Lung (tissue), 12 donors: ENCODE data around the gene OTX1. TPM values are rescaled to one million over a fixed set of nuclear protein-coding genes. Genes with fewer than 3 reads are reported as not detected.

Experiments
- ATAC-seq: fragments of 200-7000 bp; cut with Tn5 transposase; one replicate; pipeline ENCODE4 v1.9.1; 2020; ENCODE audit warnings: moderate number of reproducible peaks; ENCODE audit not compliant: insufficient read depth, low FRiP score
- DNase-seq, 3 donors: peaks; one replicate each; pipeline ENCODE4 v3.0.0-alpha.2; 2013 to 2017
- H3K27ac ChIP-seq, 2 donors: one replicate each; pipeline ENCODE4 v1.5.1; 2013; ENCODE audit warnings: mild to moderate bottlenecking in 2 of 2, moderate library complexity in 2 of 2, control low read depth in 1 of 2, inconsistent platforms in 1 of 2, low read depth in 1 of 2, low read length in 1 of 2
- H3K27me3 ChIP-seq, 3 donors: one replicate each; pipeline ENCODE4 v1.5.1; 2013; ENCODE audit warnings: low read length in 2 of 3; ENCODE audit not compliant: control insufficient read depth in 3 of 3, insufficient read depth in 3 of 3
- H3K36me3 ChIP-seq, 4 donors: one replicate each; pipeline ENCODE4 v1.5.1; 2013; ENCODE audit warnings: low read length in 4 of 4, mild to moderate bottlenecking in 1 of 4, moderate library complexity in 1 of 4; ENCODE audit not compliant: control insufficient read depth in 4 of 4, insufficient read depth in 4 of 4
- H3K4me1 ChIP-seq, 5 donors: one replicate each; pipeline ENCODE4 v1.5.1; 2013; ENCODE audit warnings: low read length in 5 of 5, mild to moderate bottlenecking in 2 of 5, moderate library complexity in 1 of 5; ENCODE audit not compliant: control insufficient read depth in 5 of 5, insufficient read depth in 5 of 5
- H3K4me3 ChIP-seq: one replicate; pipeline ENCODE4 v1.5.1; 2013; ENCODE audit warnings: mild to moderate bottlenecking, control low read depth, moderate library complexity
- H3K9ac ChIP-seq, 2 donors: one replicate each; pipeline ENCODE4 v1.5.1; 2013; ENCODE audit warnings: low read length in 2 of 2, control low read depth in 1 of 2; ENCODE audit not compliant: insufficient read depth in 1 of 2
- H3K9me3 ChIP-seq, 4 donors: one replicate each; pipeline ENCODE4 v1.5.1; 2013; ENCODE audit warnings: low read length in 3 of 4, mild to moderate bottlenecking in 1 of 4, moderate library complexity in 1 of 4; ENCODE audit not compliant: control insufficient read depth in 4 of 4, insufficient read depth in 3 of 4
- WGBS, 2 donors: extraction: QIAGEN DNeasy Blood & Tissue Kit; methylation state at CpG; one replicate each; pipeline ENCODE4 v1.1.7; 2013; 5-methylcytosine and 5-hydroxymethylcytosine counted together
- polyA plus RNA-seq, 2 donors: library from polyadenylated mRNA; stranded (reverse); fragments of 200-250 nt; gene quantifications; one replicate each; pipeline ENCODE4 v1.2.1, GENCODE V29; 2013
- total RNA-seq, 2 donors: library from RNA; depleted of rRNA in 1 of 2; stranded (reverse); fragments of >200 nt in 1 of 2; gene quantifications; one replicate each; pipeline ENCODE4 v1.2.1, GENCODE V29; 2014 to 2021
- TF ChIP-seq, protein P1 (sequence below): IDR thresholded peaks from 2 replicates; pipeline ENCODE4 v1.5.1; 2012; ENCODE audit warnings: mild to moderate bottlenecking; ENCODE audit errors: control extremely low read depth, extremely low read depth
- donor health status: control.
- donor health status: control.
- donor health status: Bipolar disorder and iron deficiency.
- donor health status: healthy.
- donor health status: DM: yes; HTN: yes; CAD: no.

OTX1 gene
- total and polyA plus RNA-seq, 4 donors: 0.11 to 1.0 (median 0.34) TPM

- ATAC-seq (no peak), DNase-seq (no peak)
- Histone ChIP-seq H3K27ac (no peak overlapping the region), H3K9me3 (no peaks in the 10 kb centered on the region), H3K27me3 (no peaks in the 10 kb centered on the region), H3K36me3 (peaks cover 0 to under 1% (median 0%) of the 10 kb centered on the region in 4 donors), H3K9ac (no peak overlapping the region), H3K4me3 (no peak overlapping the region), H3K4me1 (no peaks in the 10 kb centered on the region)
- TF ChIP-seq, protein P1, sequence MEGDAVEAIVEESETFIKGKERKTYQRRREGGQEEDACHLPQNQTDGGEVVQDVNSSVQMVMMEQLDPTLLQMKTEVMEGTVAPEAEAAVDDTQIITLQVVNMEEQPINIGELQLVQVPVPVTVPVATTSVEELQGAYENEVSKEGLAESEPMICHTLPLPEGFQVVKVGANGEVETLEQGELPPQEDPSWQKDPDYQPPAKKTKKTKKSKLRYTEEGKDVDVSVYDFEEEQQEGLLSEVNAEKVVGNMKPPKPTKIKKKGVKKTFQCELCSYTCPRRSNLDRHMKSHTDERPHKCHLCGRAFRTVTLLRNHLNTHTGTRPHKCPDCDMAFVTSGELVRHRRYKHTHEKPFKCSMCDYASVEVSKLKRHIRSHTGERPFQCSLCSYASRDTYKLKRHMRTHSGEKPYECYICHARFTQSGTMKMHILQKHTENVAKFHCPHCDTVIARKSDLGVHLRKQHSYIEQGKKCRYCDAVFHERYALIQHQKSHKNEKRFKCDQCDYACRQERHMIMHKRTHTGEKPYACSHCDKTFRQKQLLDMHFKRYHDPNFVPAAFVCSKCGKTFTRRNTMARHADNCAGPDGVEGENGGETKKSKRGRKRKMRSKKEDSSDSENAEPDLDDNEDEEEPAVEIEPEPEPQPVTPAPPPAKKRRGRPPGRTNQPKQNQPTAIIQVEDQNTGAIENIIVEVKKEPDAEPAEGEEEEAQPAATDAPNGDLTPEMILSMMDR: no peak
- 95 to 97% methylated on average over 2 of the region's 2 CpGs for WGBS, 2 donors
Observed at GRCh38 chr2:63035169-63035568, 15.5 kb upstream of the OTX1 start.

- ATAC-seq (no peak), DNase-seq (no peak)
- H3K36me3 ChIP-seq: peaks cover 0 to 2% (median 0%) of the 10 kb centered on the region in 4 donors
- 98% methylated on average over 4 of the region's 4 CpGs for whole genome bisulfite sequencing, 2 donors
- TF ChIP-seq, protein P1: no peak
- no peaks in the 10 kb centered on the region for H3K9me3 ChIP-seq
- no peak overlapping the region for H3K27ac ChIP-seq
- no peaks in the 10 kb centered on the region for H3K4me1 ChIP-seq
- H3K4me3 ChIP-seq: no peak overlapping the region
- H3K9ac ChIP-seq: no peak overlapping the region
- no peaks in the 10 kb centered on the region for H3K27me3 ChIP-seq
Observed at GRCh38 chr2:63035660-63036059, 15.0 kb upstream of the OTX1 start.

DNA sequence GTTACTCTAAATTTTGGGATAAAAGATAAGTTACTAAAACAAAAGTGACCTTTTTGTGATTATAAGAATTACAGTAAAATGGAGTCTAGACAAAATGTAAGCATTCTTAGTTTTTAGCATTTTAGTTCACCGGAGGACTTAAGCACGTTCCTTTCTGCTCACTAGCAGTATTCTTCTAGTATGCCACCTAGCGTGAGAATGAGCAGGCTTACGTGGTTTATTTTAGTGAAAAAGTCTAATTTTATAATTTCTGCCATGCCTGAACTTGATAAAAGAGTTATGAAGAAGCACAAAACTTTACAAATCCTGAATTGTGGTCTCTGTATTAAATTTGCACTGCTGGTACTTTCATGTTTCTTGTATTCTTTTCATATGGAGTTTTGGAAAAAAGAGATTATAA, 12.6 kb upstream of the OTX1 start:
- TF ChIP-seq, protein P1: no peak
- H3K4me3 ChIP-seq: no peak overlapping the region
- H3K27me3 ChIP-seq: no peaks in the 10 kb centered on the region
- DNase-seq: no peak
- ATAC-seq: no peak
- H3K9me3 ChIP-seq: no peaks in the 10 kb centered on the region
- no peak overlapping the region for H3K27ac ChIP-seq
- H3K36me3 ChIP-seq: peaks cover 0 to 3% (median 0%) of the 10 kb centered on the region in 4 donors
- no peaks in the 10 kb centered on the region for H3K4me1 ChIP-seq
- H3K9ac ChIP-seq: no peak overlapping the region
- WGBS, 2 donors: 98% methylated on average over 4 of the region's 4 CpGs

DNA sequence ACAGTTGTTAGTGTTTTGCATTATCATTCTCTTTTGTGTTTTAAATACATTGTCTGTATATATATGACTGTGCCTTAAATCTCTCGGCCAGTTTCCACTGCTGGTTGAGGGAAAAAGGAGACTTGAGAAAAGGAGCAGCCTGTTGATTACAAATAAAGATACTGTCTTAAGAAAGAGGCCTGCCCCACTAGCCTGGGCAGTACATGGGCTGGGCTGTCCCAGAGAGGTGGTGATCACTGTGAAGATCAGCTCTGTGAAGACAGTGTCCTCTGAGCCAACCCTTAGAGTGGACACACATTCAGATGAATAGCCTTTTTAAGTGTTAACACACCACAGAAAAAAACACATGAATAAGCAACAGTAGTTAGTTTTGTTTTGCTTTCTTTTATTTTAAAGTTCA, 10.0 kb upstream of the OTX1 start:
- ATAC-seq: no peak
- no peak overlapping the region for H3K27ac ChIP-seq
- H3K9ac ChIP-seq: no peak overlapping the region
- TF ChIP-seq, protein P1: no peak
- H3K27me3 ChIP-seq: peaks cover 6 to 17% (median 7%) of the 10 kb centered on the region in 3 donors
- H3K4me3 ChIP-seq: no peak overlapping the region
- DNase-seq: no peak
- peaks cover 0 to 7% (median 0%) of the 10 kb centered on the region in 4 donors for H3K36me3 ChIP-seq
- peaks cover 0 to 2% (median 0%) of the 10 kb centered on the region in 4 donors for H3K9me3 ChIP-seq
- H3K4me1 ChIP-seq: no peaks in the 10 kb centered on the region
- 94 to 95% methylated on average over 1 of the region's 1 CpG for WGBS, 2 donors
